Measurements from ENCODE around the gene TIE1. TPM values are rescaled to one million over a fixed set of nuclear protein-coding genes. Genes with fewer than 3 reads are reported as not detected.
A peak's percentile ranks its signal among the peaks of the same experiment; 100 is the strongest.

The TIE1 gene
- total RNA-seq, 3 donors from 2014 or later (not counting 1 experiment from before 2014, with no cell fraction given), result 4.5 to 10.7 (median 6.7) TPM

DNA sequence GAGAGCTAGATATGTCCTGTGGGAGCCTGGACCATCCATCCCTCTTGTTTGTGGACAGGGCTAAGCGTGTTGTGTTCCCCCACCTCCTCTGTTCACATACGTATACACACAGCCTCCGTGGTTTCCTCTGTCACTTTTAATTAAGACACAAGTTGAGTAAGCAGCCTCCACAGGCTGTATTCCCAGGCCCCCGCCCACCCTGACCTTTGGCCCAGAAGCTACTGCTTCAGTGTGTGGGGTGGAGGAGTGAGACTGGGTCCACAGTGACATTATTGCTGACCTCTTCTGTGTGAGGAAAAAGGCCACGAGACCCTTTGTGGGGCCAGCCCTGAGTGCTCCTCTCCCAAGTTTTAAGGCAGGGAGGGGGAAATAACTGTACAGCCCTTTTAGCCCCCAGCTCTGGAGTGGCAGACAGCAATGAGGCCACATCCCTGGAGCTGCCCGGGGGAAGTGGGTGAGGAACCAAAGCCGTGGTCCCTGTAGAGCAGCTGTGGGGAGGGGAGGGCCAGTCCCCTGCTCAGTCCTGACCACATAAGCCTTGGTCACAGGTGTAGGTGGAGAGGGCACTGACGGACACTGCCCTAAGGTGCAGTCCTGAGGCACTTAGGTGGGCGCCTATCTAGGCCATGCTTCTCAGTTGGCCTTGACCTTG is 62.6 kb downstream of the TIE1 start:
- DNase-seq, result no peak
- Histone ChIP-seq H3K27me3 (ENCODE audit: control insufficient read depth, insufficient read depth, low read length) (no peaks in the 10 kb centered on the region), H3K4me3 (ENCODE audit: low read length) (no peak overlapping the region), H3K27ac (ENCODE audit: low read length) (no peak overlapping the region), H3K36me3 (ENCODE audit: control insufficient read depth, insufficient read depth, low read length) (peaks cover 41% of the 10 kb centered on the region), H3K9me3 (ENCODE audit: control insufficient read depth, insufficient read depth, low read length) (no peaks in the 10 kb centered on the region), H3K4me1 (ENCODE audit: control insufficient read depth, insufficient read depth, low read length) (peaks cover 36% of the 10 kb centered on the region)
- peaks cover 29 to 61% of the 10 kb centered on the region in 2 donors for H3K4me1 Mint-ChIP-seq
- H3K9me3 Mint-ChIP-seq, result no peaks in the 10 kb centered on the region
- H3K4me3 Mint-ChIP-seq, result no peak overlapping the region
- WGBS (ENCODE audit: insufficient coverage), result 74% methylated on average over 9 of the region's 9 CpGs
- no peak for TF ChIP-seq CTCF (IDR thresholded peaks at IDR 0.05)
- H3K27ac Mint-ChIP-seq, result peak overlapping the region; percentile 41 to 57
- intact Hi-C loops (cut with micrococcal nuclease), result no loop called here
- no peak for ATAC-seq
- no peaks in the 10 kb centered on the region for H3K27me3 Mint-ChIP-seq (ENCODE audit: low read depth in 2 of 2)
- no peaks in the 10 kb centered on the region for H3K36me3 Mint-ChIP-seq

- Mint-ChIP-seq H3K4me3 (no peak overlapping the region), H3K4me1 (peaks cover 28 to 60% of the 10 kb centered on the region in 2 donors), H3K36me3 (no peaks in the 10 kb centered on the region)
These were observed 63.2 kb downstream of the TIE1 start for GRCh38 chr1:43363935-43364525.

DNA sequence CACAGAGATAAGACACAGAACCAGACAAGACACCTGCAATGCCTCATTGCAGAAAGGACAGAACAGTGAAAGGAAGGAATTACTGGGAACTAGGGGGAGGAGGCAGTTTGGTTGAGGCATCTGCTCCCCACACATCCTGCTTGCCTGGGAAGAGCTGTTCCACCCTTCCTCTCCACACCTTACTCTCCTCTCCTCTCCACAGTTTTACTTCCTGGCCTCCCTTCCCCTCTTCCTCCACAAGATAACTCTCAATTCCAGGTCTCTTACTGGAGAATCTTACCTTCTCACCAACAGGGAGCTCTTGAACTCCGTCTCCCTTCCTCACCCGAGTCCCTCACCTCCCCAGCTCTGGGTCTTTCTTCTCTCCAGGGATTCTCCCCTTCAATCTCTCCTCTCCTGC is 64.9 kb downstream of the TIE1 start:
- peaks cover 41% of the 10 kb centered on the region for H3K36me3 ChIP-seq (ENCODE audit: control insufficient read depth, insufficient read depth, low read length)
- Mint-ChIP-seq H3K27ac (peak overlapping the region; percentile 90 to 94), H3K4me1 (peaks cover 32 to 55% of the 10 kb centered on the region in 2 donors), H3K9me3 (no peaks in the 10 kb centered on the region), H3K27me3 (ENCODE audit: low read depth in 2 of 2) (no peaks in the 10 kb centered on the region), H3K36me3 (no peaks in the 10 kb centered on the region), H3K4me3 (peak overlapping the region; percentile 64)
- peaks cover 32% of the 10 kb centered on the region for H3K4me1 ChIP-seq (ENCODE audit: control insufficient read depth, insufficient read depth, low read length)
- no peak for TF ChIP-seq CTCF (IDR thresholded peaks at IDR 0.05)
- intact Hi-C loops (cut with micrococcal nuclease), result no loop called here
- H3K9me3 ChIP-seq (ENCODE audit: control insufficient read depth, insufficient read depth, low read length), result no peaks in the 10 kb centered on the region
- H3K27me3 ChIP-seq (ENCODE audit: control insufficient read depth, insufficient read depth, low read length), result no peaks in the 10 kb centered on the region
- ATAC-seq (no peak), DNase-seq (no peak)
- H3K27ac ChIP-seq (ENCODE audit: low read length), result no peak overlapping the region
- 92% methylated on average over 2 of the region's 2 CpGs for WGBS (ENCODE audit: insufficient coverage)
- no peak overlapping the region for H3K4me3 ChIP-seq (ENCODE audit: low read length)

More at GRCh38 chr1:43363935-43364525, 63.2 kb downstream of the TIE1 start:
- no peak for DNase-seq
- Mint-ChIP-seq H3K27ac (peak overlapping the region; percentile 41 to 90), H3K27me3 (ENCODE audit: low read depth in 2 of 2) (no peaks in the 10 kb centered on the region), H3K9me3 (no peaks in the 10 kb centered on the region)
- Histone ChIP-seq H3K4me1 (ENCODE audit: control insufficient read depth, insufficient read depth, low read length) (peaks cover 40% of the 10 kb centered on the region), H3K27ac (ENCODE audit: low read length) (no peak overlapping the region), H3K9me3 (ENCODE audit: control insufficient read depth, insufficient read depth, low read length) (no peaks in the 10 kb centered on the region), H3K36me3 (ENCODE audit: control insufficient read depth, insufficient read depth, low read length) (peaks cover 41% of the 10 kb centered on the region), H3K4me3 (ENCODE audit: low read length) (no peak overlapping the region), H3K27me3 (ENCODE audit: control insufficient read depth, insufficient read depth, low read length) (no peaks in the 10 kb centered on the region)
- ATAC-seq, result no peak
- WGBS (ENCODE audit: insufficient coverage), result 92% methylated on average over 5 of the region's 5 CpGs
- no peak for TF ChIP-seq CTCF (IDR thresholded peaks at IDR 0.05)
- intact Hi-C loops (cut with micrococcal nuclease), result no loop called here

Measured in natural killer cell (primary cell).